Adrenal gland (tissue), 5 donors: ENCODE results near the gene KDM2B.

Experiments
- POLR2A ChIP-seq, 2 donors: fragments of 450-650 bp; IDR thresholded peaks; one replicate each; pipeline ENCODE4 v1.6.1; 2017; ENCODE audit warnings: antibody characterized with exemption in 2 of 2, mild to moderate bottlenecking in 2 of 2, moderate library complexity in 1 of 2
- TF ChIP-seq, protein P1 (sequence below), 6 experiments: fragments of 450-650 bp in 4 of 6; fragments of 200-600 bp in 2 of 6; sonication (generic) in 1 of 6; IDR thresholded peaks; 1 replicate in 5 of 6; 2 replicates in 1 of 6; pipeline versions ENCODE4 v1.5.1 to v1.8.0; 2016 to 2021; ENCODE audit warnings: antibody characterized with exemption in 6 of 6, mild to moderate bottlenecking in 2 of 6, moderate library complexity in 1 of 6
- donor health status: DM: no; HTN: no; CAD: no.

DNA sequence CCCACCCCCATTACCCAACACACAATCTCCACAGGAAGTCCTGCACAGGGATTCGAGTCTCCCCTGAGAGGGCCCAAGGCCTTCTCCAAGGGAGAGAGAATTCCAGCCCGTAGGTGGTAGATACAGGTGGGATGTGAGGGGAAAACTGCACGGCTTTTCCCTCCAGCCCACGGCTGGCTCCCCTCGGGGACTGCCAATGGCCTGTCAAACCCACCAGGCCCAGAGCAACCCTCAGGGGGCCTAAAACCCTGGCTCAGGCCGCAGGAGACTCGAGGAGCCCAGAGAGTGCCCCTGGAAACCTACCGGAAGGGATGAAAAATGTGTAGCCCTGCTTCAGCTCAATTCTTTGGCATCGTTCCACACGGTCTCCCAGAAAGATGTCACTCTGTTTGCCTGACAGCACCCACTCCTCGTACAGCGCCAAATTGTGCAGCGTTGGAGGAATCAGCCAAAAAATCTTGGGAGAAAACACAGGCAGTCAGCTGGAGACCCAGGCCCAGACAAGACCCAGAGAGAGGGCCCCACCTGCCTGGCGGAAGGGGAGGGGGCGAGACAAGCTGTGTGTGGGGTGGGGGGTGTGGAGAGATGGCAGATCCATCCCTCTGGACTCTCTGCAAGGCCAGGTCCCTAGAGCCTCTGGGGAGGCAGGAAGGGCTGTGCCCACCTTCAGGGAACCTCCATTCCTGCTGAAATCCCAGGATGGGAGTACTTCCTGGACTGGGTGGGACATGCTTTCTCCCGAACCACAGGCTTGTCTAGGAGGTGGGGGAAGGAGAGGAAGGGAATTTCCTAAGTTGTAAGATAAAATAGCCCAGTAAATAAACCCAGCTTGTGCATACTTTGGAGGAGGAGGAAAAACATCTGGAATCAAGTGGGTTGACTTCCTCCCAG is 48.1 kb downstream of the KDM2B start:
- no peak for TF ChIP-seq POLR2A (IDR thresholded peaks at IDR 0.05)
- TF ChIP-seq, protein P1, sequence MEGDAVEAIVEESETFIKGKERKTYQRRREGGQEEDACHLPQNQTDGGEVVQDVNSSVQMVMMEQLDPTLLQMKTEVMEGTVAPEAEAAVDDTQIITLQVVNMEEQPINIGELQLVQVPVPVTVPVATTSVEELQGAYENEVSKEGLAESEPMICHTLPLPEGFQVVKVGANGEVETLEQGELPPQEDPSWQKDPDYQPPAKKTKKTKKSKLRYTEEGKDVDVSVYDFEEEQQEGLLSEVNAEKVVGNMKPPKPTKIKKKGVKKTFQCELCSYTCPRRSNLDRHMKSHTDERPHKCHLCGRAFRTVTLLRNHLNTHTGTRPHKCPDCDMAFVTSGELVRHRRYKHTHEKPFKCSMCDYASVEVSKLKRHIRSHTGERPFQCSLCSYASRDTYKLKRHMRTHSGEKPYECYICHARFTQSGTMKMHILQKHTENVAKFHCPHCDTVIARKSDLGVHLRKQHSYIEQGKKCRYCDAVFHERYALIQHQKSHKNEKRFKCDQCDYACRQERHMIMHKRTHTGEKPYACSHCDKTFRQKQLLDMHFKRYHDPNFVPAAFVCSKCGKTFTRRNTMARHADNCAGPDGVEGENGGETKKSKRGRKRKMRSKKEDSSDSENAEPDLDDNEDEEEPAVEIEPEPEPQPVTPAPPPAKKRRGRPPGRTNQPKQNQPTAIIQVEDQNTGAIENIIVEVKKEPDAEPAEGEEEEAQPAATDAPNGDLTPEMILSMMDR (IDR thresholded peaks at IDR 0.05) = no peak
